H1 (cell line): ENCODE data around the gene UBQLN3. TPM values are rescaled to one million over a fixed set of nuclear protein-coding genes. Genes with fewer than 3 reads are reported as not detected.

Experiments used
- CTCF ChIA-PET: fragments of 300-600 bp; sonication (Branson Sonifier 250); formaldehyde crosslinking; loops from one replicate; lab custom pipeline; 2021; ENCODE audit not compliant: partially characterized antibody; lab: Charles Lee
- POLR2A ChIA-PET: fragments of 300-600 bp; sonication (Branson Sonifier 250); formaldehyde crosslinking; loops from one replicate; lab custom pipeline; 2021; ENCODE audit warnings: inconsistent platforms; ENCODE audit not compliant: partially characterized antibody; lab: Charles Lee
- DNase-seq, 2 experiments: peaks; one replicate each; pipeline versions ENCODE4 v3.0.0 to v3.0.0-alpha.2; 2010 to 2022; ENCODE audit warnings: low spot score in 2 of 2, low read depth in 1 of 2, mixed read lengths in 1 of 2
- FAIRE-seq: peaks from 2 replicates; lab custom pipeline; 2011; peaks lifted over from hg19 to GRCh38; lab: Jason Lieb, UNC
- H2AFZ ChIP-seq: 2 replicates; pipeline ENCODE4 v1.8.1; 2012; ENCODE audit warnings: low read length, inconsistent platforms
- H2AK5ac ChIP-seq: 2 replicates; pipeline ENCODE4 v1.6.1; 2013; ENCODE audit warnings: low read depth, low read length
- H2BK120ac ChIP-seq: replicated peaks from 2 replicates; pipeline ENCODE3; 2013; ENCODE audit warnings: low read depth, low read length, inconsistent platforms
- H2BK12ac ChIP-seq: 2 replicates; pipeline ENCODE4 v1.6.1; 2013; ENCODE audit warnings: low read depth, low read length
- H2BK15ac ChIP-seq: 2 replicates; pipeline ENCODE4 v1.6.1; 2013; ENCODE audit warnings: low read length
- H2BK20ac ChIP-seq: 2 replicates; pipeline ENCODE4 v1.6.1; 2013; ENCODE audit warnings: low read length
- H2BK5ac ChIP-seq: 2 replicates; pipeline ENCODE4 v1.6.1; 2013; ENCODE audit warnings: low read depth, low read length
- H3K14ac ChIP-seq: 2 replicates; pipeline ENCODE4 v1.6.1; 2013; ENCODE audit warnings: inconsistent platforms; ENCODE audit not compliant: insufficient read length
- H3K18ac ChIP-seq: 2 replicates; pipeline ENCODE4 v1.6.1; 2013; ENCODE audit warnings: low read length; ENCODE audit errors: extremely low read depth
- H3K23ac ChIP-seq: 2 replicates; pipeline ENCODE4 v1.6.1; 2013; ENCODE audit warnings: inconsistent platforms; ENCODE audit not compliant: insufficient read length
- H3K23me2 ChIP-seq: 2 replicates; pipeline ENCODE4 v1.6.1; 2013; ENCODE audit warnings: low read depth, low read length
- H3K27ac ChIP-seq: 2 replicates; pipeline ENCODE4 v1.6.1; 2011; ENCODE audit warnings: low read depth, low read length, inconsistent platforms
- H3K27me3 ChIP-seq, 4 experiments: replicated peaks in 1 of 4; 1 replicate in 1 of 4; 2 replicates in 3 of 4; pipeline versions ENCODE4 v1.6.1 to v1.8.1; 2011 to 2013; ENCODE audit warnings: low read length in 3 of 4, mild to moderate bottlenecking in 3 of 4, inconsistent platforms in 2 of 4, mixed read lengths in 2 of 4, moderate library complexity in 1 of 4; ENCODE audit not compliant: control insufficient read depth in 3 of 4, insufficient read depth in 3 of 4; ENCODE audit errors: extremely low read depth in 1 of 4
- H3K36me3 ChIP-seq, 4 experiments: 2 replicates each; pipeline versions ENCODE4 v1.6.1 to v1.8.1; 2011 to 2013; ENCODE audit warnings: mild to moderate bottlenecking in 4 of 4, low read length in 3 of 4, moderate library complexity in 2 of 4, control low read depth in 1 of 4, inconsistent platforms in 1 of 4; ENCODE audit not compliant: insufficient read depth in 4 of 4, control insufficient read depth in 2 of 4
- H3K4ac ChIP-seq: replicated peaks from 2 replicates; pipeline ENCODE3; 2013; ENCODE audit warnings: low read length, low read depth, mixed read lengths, inconsistent platforms; ENCODE audit not compliant: insufficient read length
- H3K4me1 ChIP-seq, 4 experiments: replicated peaks in 1 of 4; 1 replicate in 1 of 4; 2 replicates in 3 of 4; pipeline versions ENCODE4 v1.6.1 to v1.8.1; 2011 to 2013; ENCODE audit warnings: low read length in 3 of 4, inconsistent platforms in 2 of 4, mixed read lengths in 1 of 4; ENCODE audit not compliant: insufficient read depth in 4 of 4, control insufficient read depth in 3 of 4
- H3K4me2 ChIP-seq, 2 experiments: 2 replicates each; pipeline versions ENCODE4 v1.6.1 to v1.8.1; 2011 to 2013; ENCODE audit warnings: low read depth in 2 of 2, low read length in 2 of 2, control low read depth in 1 of 2, inconsistent platforms in 1 of 2, mild to moderate bottlenecking in 1 of 2; ENCODE audit not compliant: insufficient read depth in 1 of 2
- H3K4me3 ChIP-seq, 4 experiments: fragments of 200-600, 300-600 bp in 1 of 4; sonication (generic), shearing (Covaris generic), sonication (Bioruptor Twin) in 1 of 4; 2 replicates each; pipeline versions ENCODE4 v1.5.1 to v1.8.1; 2011 to 2016; ENCODE audit warnings: low read length in 4 of 4, low read depth in 3 of 4, control low read depth in 2 of 4, inconsistent platforms in 2 of 4, mild to moderate bottlenecking in 2 of 4, mixed read lengths in 1 of 4, moderate library complexity in 1 of 4; ENCODE audit not compliant: insufficient read depth in 2 of 4; ENCODE audit errors: extremely low read depth in 1 of 4
- H3K56ac ChIP-seq: replicated peaks from 2 replicates; pipeline ENCODE3; 2013; ENCODE audit warnings: low read depth, mild to moderate bottlenecking, mixed read lengths, low read length, inconsistent platforms; ENCODE audit not compliant: insufficient read length
- H3K79me1 ChIP-seq: 2 replicates; pipeline ENCODE4 v1.6.1; 2013; ENCODE audit warnings: low read depth, low read length, control low read depth
- H3K79me2 ChIP-seq, 2 experiments: 2 replicates each; pipeline versions ENCODE4 v1.6.1 to v1.8.1; 2012 to 2013; ENCODE audit warnings: low read length in 2 of 2, mild to moderate bottlenecking in 2 of 2, inconsistent platforms in 1 of 2; ENCODE audit not compliant: insufficient read depth in 2 of 2, control insufficient read depth in 1 of 2
- H3K9ac ChIP-seq, 4 experiments: replicated peaks in 1 of 4; 1 replicate in 1 of 4; 2 replicates in 3 of 4; pipeline versions ENCODE4 v1.6.1 to v1.8.1; 2011 to 2013; ENCODE audit warnings: low read depth in 3 of 4, low read length in 3 of 4, control low read depth in 2 of 4, mild to moderate bottlenecking in 2 of 4, moderate library complexity in 2 of 4, inconsistent platforms in 1 of 4; ENCODE audit errors: extremely low read depth in 1 of 4
- H3K9me3 ChIP-seq, 2 experiments: 2 replicates each; pipeline versions ENCODE4 v1.6.1 to v1.8.1; 2012 to 2013; ENCODE audit warnings: mild to moderate bottlenecking in 2 of 2, moderate library complexity in 2 of 2, control low read depth in 1 of 2, inconsistent platforms in 1 of 2, low read depth in 1 of 2, low read length in 1 of 2, mixed read lengths in 1 of 2; ENCODE audit not compliant: insufficient read depth in 2 of 2
- H4K20me1 ChIP-seq, 2 experiments: replicated peaks in 1 of 2; 2 replicates each; pipeline versions ENCODE3 to v1.8.1; 2011 to 2013; ENCODE audit warnings: inconsistent platforms in 2 of 2, low read length in 2 of 2, mild to moderate bottlenecking in 1 of 2; ENCODE audit not compliant: insufficient read depth in 2 of 2, control insufficient read depth in 1 of 2
- H4K5ac ChIP-seq: 2 replicates; pipeline ENCODE4 v1.6.1; 2013; ENCODE audit warnings: low read length, low read depth, mixed read lengths, inconsistent platforms; ENCODE audit not compliant: insufficient read length
- H4K8ac ChIP-seq: 2 replicates; pipeline ENCODE4 v1.8.0; 2013; ENCODE audit warnings: mild to moderate bottlenecking, moderate library complexity, low read length, inconsistent platforms; ENCODE audit not compliant: insufficient read depth; ENCODE audit errors: extremely low read depth
- H4K91ac ChIP-seq: replicated peaks from 2 replicates; pipeline ENCODE3; 2013; ENCODE audit warnings: low read length, mixed read lengths, inconsistent platforms; ENCODE audit not compliant: insufficient read length
- KDM1A ChIP-seq: fragments of 200-600, 300-600 bp; sonication (generic); IDR thresholded peaks from 2 replicates; pipeline ENCODE4 v1.7.1; 2016; ENCODE audit warnings: mild to moderate bottlenecking, low read length, borderline replicate concordance
- KDM4A ChIP-seq: IDR thresholded peaks from one replicate; pipeline ENCODE4 v1.7.1; 2012; ENCODE audit warnings: low read depth, mild to moderate bottlenecking, moderate library complexity, low read length, inconsistent platforms; ENCODE audit not compliant: severe bottlenecking
- RAD21 ChIP-seq, 2 experiments: IDR thresholded peaks in 1 of 2; conservative IDR thresholded peaks in 1 of 2; 2 replicates each; pipeline ENCODE4 v1.6.1; 2011; ENCODE audit warnings: low read depth in 2 of 2, low read length in 2 of 2, improper control_type of control experiment in 1 of 2, inconsistent platforms in 1 of 2, mild to moderate bottlenecking in 1 of 2, moderate library complexity in 1 of 2
- polyA plus RNA-seq, 7 experiments: library from polyadenylated mRNA; depleted of rRNA in 3 of 7; stranded (reverse) in 5 of 7; unstranded in 2 of 7; fragments of >200 nt in 5 of 7; fragments of 200-250 nt in 2 of 7; gene quantifications; 1 replicate in 5 of 7; 2 replicates in 1 of 7; 4 replicates in 1 of 7; pipeline versions ENCODE4 v1.2.1 to v1.2.3, GENCODE V29; 2011 to 2013; ENCODE audit warnings: missing spikeins in 2 of 7, mixed read lengths in 2 of 7
- total RNA-seq: library from RNA; stranded (reverse); fragmentation: NEBNext Ultra II Directional; extraction: Animal tissue kit (Norgen Biotek cat#: 25700); gene quantifications from 2 replicates; pipeline ENCODE4 v1.2.1, GENCODE V29; 2021

UBQLN3 gene
- total and polyA plus RNA-seq, 2 of the 8 experiments (the other 6 are each of a cell fraction or from before 2014, with no cell fraction given): not detected

GRCh38 chr11:5553343-5553742 is 43.6 kb upstream of the UBQLN3 start:
- FAIRE-seq: no peak
- Histone ChIP-seq H3K9ac (peak overlapping the region in 1 of 4 experiments; percentile 49; a peak in 1 of 7 replicates), H3K27me3 (no peaks in the 10 kb centered on the region), H3K4me3 (no peak overlapping the region), H3K23ac (no peak overlapping the region), H4K8ac (no peak overlapping the region), H3K9me3 (no peaks in the 10 kb centered on the region), H3K4me1 (peaks cover 0 to 6% (median 0%) of the 10 kb centered on the region in 4 experiments; a peak in 2 of 7 replicates)
- TF ChIP-seq RAD21 (IDR thresholded peaks at IDR 0.05 in 1 of 2, conservative IDR thresholded peaks at IDR 0.05 in 1 of 2; ENCODE audit: low read depth in 2 of 2, low read length in 2 of 2): peak in 1 of 2 experiments; percentile 30; a peak in 2 of 4 replicates
- no peak for TF ChIP-seq KDM1A
- TF ChIP-seq KDM4A: no peak
- TF ChIP-seq, all 59 proteins: peak for 1
- H3K56ac ChIP-seq: no peak overlapping the region
- no peak for DNase-seq
- H3K36me3 ChIP-seq: no peaks in the 10 kb centered on the region
- no peak overlapping the region for H4K91ac ChIP-seq
- no peak overlapping the region for H2BK15ac ChIP-seq
- no peak overlapping the region for H2BK12ac ChIP-seq
- POLR2A ChIA-PET: no interaction called here
- H2AK5ac ChIP-seq: no peak overlapping the region
- H2BK120ac ChIP-seq: no peak overlapping the region
- no peak overlapping the region for H2BK5ac ChIP-seq
- no peak overlapping the region for H3K27ac ChIP-seq
- H2BK20ac ChIP-seq: no peak overlapping the region
- no peak overlapping the region for H3K14ac ChIP-seq
- no peaks in the 10 kb centered on the region for H3K79me1 ChIP-seq
- H3K4ac ChIP-seq: no peak overlapping the region
- H3K18ac ChIP-seq: no peak overlapping the region
- no peak overlapping the region for H3K4me2 ChIP-seq
- no peaks in the 10 kb centered on the region for H4K20me1 ChIP-seq
- H3K79me2 ChIP-seq: no peaks in the 10 kb centered on the region
- H2AFZ ChIP-seq: 0 out of 2 replicates have a peak overlapping the region, but pooled peaks have one; percentile 50
- CTCF ChIA-PET: interaction anchor here (0.7 to 1.0 kb wide), 3 partner anchors 11 to 46 kb away, joined by 3 read pairs; partner anchors contain the start of gene UBQLNL
- H4K5ac ChIP-seq: no peak overlapping the region
- no peaks in the 10 kb centered on the region for H3K23me2 ChIP-seq
